HG03457 (cell line): ENCODE data around the gene BICD2.

Source experiments
- ATAC-seq: cut with Tn5 transposase; IDR thresholded peaks from one replicate; pipeline ENCODE4 v1.9.1; 2021; ENCODE audit warnings: moderate number of reproducible peaks; ENCODE audit not compliant: unreplicated experiment

The BICD2 gene

DNA sequence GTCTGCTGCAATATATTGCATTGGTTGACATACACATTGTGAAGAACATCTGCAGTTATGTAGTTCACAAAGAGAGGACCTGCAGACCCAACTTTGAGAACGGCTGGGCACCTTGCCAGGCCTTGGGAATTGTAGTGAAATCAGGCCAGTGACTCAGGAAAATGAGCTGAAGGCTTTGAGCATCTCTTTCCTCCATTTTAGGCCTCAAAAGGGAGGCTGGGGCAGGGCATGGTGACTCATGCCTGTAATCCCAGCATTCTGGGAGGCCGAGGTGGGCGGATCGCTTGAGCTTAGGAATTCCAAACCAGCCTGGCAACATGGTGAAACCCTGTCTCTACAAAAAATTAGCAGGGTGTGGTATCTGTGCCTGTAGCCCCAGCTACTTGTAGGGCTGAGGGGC lies 93.3 kb downstream of the BICD2 start:
- no peak for ATAC-seq

DNA sequence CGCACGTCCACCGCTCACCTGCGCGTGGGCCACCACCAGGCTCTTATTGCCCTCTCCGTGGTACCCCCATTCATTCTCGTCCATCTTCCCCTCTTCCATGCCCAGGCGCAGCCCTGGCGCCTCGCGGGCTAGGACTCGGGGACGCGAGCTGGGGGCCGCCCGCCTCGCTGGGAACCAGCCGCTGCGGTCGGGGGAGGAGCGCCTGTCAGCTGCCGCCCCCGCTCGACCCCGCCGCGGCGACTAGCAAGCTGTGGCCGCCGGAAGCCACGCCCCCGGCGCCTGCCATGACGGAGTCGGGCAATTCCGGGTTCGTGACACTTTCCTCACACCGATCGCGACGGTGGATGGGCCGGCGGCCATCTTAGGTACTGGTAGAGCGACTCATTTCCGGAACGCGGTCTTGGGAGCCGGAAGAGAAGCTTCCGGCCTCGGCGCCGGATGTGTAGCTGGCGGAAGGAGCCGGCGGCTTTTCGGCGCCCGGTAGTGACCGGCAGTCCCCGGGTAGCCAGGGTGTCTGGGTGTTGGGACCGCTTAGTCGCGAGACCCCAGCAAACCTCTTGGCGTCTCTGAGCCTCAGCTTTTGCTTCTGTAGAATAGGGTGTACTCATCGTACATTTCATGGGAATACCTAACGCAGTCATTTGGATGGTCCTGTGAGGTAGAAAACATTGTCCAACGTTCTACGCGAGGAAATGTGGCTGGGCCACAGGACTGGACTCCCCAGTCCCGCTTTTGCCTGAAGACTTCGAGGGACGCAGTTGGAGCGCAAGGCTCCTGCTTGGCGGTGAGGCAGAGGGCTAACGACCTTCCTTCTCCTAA lies 94.5 kb downstream of the BICD2 start, which contains the start of gene IPPK:
TSS of gene IPPK (minus strand) at position 242 of the 819 bp plus-strand sequence. CDS start at position 99, 143 bp downstream.
- ATAC-seq, result peak; percentile 84

- no peak for ATAC-seq
Measured at GRCh38 chr9:92669527-92669889, 95.1 kb downstream of the BICD2 start.

DNA sequence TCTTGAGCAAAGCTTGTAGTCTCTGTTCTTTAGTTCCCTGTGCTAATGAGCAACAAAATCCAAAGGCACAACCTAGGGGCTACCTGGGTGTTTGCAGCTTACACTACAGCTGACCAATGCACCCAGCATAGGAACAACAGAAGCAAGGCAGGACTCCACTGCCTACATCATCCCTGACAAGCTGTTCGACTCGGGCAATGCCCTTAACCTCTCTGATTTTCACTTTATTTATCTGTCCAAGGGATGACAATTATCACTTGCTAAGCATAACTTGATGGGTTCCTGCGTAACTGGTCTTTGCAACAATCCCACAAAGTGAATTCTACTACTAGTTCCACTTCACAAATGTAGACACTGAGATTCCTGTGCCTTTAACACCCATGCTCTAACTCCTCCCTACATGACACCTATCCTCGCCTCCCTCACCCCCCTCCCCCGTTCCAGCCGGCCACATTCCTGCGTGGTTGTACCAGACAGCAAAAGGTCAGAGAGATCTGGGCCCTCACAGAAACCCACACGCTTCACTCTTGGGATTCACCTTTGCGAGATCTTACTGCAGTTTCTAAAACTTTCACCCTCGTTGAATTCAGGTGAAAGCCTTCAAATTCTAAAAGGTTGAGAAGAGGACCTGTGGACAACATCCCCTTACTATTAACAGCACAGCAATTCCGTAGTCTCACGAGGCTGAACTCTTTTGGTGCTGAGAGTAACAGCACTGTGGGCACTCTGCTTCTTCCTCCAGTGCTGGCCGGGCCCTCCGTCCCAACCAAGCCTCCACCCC lies 95.7 kb downstream of the BICD2 start:
- ATAC-seq, result no peak

- no peak for ATAC-seq
Measured at GRCh38 chr9:92666912-92667532, 97.6 kb downstream of the BICD2 start.

DNA sequence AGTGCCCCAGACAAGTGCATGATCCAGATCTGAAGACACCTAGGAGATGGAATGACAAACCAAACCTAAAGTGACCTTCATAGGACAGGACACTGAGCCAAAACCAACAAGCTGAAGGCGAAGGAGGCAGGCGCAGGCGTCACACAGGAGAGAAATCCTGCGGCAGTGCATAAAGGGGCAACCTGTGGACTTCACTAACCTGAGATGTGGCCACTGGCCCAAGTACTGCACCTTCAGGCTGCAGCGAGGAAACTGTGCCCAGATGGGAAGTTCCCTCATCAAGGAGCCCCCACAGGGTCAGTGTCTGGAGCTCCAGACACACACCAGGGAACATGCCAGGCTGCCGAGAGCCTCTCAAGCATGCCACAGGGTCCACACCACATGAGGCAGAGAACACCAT lies 98.4 kb downstream of the BICD2 start:
- no peak for ATAC-seq

- no peak for ATAC-seq
Measured at GRCh38 chr9:92665836-92666235, 98.8 kb downstream of the BICD2 start.

- ATAC-seq, result no peak
Measured at GRCh38 chr9:92664394-92665152, 100.1 kb downstream of the BICD2 start.

DNA sequence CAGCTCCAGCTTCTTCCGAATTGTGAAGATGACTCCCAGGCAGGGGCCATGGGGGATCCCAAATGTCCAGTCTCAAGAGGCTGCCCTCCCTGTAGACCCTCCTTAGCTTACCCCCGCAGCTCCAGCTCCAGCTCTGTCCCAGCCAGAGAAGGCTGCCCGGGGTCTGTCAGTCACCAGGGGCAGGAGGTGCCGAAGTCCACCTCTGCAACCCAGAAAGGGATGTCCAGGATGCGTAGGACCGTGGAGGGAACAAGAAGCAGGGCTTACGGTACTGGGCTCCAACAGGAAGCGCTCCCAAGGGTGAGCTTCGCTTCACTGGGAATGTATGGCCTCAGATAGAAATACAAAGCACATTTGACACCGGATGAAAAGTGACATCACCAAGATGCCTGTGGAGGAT lies 100.7 kb downstream of the BICD2 start:
- no peak for ATAC-seq

DNA sequence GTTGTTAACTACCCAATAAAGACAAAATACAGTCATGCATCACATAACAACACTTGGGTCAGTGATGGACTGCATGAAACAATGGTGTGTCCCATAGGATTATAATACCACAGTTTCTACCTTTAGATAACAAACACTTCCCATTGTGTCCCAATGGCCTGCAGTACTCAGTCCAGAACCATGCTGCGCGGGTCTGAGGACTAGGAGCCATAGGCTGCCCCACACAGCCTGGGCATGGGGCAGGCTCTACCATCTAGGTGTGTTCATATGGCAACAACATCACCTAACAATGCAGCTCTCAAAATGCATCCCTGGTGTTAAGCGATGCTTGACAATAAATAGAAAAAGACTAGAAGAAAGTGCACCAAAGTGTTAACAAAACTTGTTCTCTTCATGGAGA lies 101.5 kb downstream of the BICD2 start:
- no peak for ATAC-seq

- no peak for ATAC-seq
Measured at GRCh38 chr9:92661743-92662142, 102.9 kb downstream of the BICD2 start.
